HG03342 (cell line): ENCODE data around the gene TMEM54.

ENCODE experiments used
- ATAC-seq: cut with Tn5 transposase; IDR thresholded peaks from one replicate; pipeline ENCODE4 v1.9.1; 2021; ENCODE audit warnings: mild to moderate bottlenecking, moderate library complexity; ENCODE audit not compliant: unreplicated experiment

Gene TMEM54

GRCh38 chr1:32865639-32866405 is 35.4 kb downstream of the TMEM54 start:
- ATAC-seq, result no peak

- ATAC-seq, result no peak
Observed at GRCh38 chr1:32864375-32865019, 36.7 kb downstream of the TMEM54 start.

- ATAC-seq, result no peak
Observed at GRCh38 chr1:32863881-32864245, 37.3 kb downstream of the TMEM54 start.

DNA sequence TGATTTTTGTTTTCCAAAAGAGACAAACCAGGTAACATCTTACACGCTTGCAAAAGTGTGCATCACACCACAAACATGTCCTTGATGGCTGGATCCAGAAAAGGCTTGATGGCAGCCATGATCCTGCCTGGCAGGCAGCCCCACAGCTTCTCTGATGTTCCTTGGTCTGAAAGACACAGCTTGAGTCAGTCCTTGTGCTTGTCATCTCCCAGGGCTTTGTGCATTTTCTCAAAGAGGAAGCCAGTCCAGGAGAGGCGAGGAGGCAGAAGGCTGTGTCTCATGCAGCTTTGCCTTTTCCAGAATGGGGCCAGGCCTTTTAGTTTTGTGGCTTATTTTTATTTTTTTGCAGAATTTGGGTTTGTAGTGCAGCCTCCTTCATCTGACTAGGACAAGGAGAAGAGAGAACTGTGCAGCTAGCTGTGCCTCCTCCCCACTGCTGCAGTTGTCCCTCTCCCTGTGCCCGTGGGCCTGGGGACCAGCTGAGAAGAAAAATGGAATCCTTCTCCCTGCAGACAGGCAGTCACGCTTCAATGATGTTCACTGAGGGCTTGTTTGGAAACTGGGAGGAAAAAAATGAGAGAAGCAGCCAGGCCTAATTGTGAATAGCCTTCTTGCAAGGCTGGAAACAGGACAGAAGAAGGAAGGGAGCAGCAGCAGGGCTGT is 37.8 kb downstream of the TMEM54 start:
- ATAC-seq, result no peak

- ATAC-seq, result no peak
Observed at GRCh38 chr1:32861904-32862695, 39.1 kb downstream of the TMEM54 start.

DNA sequence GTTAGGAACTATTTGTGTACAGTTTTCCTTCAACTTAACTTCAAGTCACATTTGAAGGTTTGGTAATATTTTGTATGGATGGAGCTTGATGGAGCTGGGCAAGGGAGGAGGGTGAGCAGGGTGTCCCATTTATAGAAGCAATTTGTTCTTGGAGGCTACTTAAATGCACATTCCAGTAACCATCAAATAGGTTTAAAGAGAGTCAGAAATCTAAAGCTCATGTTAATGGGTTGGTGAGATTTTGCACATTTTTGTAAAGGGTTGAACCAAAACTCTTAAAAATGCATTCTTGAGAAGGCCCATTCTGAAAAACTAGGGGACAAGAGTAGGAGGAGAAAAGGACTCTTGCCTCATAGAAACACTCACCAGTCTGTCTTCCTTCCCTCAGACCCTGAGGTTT is 40.6 kb downstream of the TMEM54 start:
- ATAC-seq, result no peak

DNA sequence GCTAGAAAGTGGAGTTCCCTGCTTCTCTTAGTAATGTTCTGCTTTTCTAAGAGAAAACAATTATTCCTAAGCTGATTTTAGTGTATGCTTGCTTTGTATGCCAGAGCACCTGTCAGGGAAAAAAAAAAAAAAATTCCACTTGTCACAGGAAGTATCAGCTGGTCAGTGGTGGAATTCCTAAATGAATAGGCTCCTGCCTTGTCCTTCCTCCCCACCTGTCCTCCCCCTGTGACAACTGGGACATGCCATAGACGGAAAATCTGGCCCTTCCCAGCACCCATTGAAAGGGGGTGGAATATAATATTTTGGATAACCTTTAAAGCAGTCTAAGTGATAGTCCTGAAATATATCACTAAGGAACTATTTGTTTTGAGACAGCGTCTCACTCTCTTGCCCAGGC is 41.3 kb downstream of the TMEM54 start:
- ATAC-seq, result no peak

DNA sequence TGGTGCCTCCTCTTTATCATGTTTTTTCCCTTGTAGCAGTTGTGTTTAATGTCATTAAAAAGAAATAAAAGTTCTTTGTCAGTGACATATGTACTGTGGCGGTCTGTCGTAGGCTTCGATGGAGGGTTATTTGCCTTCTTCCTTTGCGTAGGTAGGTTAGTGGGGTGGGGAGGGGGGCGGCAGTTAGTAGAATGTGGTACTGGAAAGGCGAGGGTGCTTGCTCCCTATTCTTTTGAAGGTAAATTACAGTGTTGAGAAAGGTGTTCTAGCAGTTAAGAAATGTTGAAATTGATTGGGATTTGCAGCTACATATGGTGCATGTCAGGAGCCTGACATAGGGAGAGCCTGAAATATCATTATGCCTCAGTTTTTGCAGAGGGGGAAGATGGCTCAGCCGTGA is 42.4 kb downstream of the TMEM54 start:
- no peak for ATAC-seq

DNA sequence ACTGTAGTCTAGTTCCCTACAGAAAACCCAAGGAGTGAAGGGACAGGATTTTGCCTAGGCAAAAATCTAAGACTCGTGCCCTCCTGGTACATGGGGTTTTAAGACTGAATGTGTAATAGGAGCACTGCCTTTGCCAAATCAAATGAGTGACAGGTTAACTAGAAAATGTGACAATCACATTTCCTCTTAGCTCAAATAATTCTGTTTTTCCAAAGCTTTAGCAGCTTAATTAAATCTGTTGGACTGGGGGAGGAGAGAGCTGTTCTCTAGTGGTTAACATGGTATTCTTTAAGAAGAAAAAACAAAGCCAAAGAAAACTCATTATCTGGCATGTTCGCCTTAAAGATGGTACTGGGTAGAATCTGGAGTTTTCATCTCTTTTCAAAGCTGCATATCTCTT is 43.1 kb downstream of the TMEM54 start:
- ATAC-seq, result no peak

GRCh38 chr1:32855861-32856617 is 45.1 kb downstream of the TMEM54 start:
- ATAC-seq, result no peak

DNA sequence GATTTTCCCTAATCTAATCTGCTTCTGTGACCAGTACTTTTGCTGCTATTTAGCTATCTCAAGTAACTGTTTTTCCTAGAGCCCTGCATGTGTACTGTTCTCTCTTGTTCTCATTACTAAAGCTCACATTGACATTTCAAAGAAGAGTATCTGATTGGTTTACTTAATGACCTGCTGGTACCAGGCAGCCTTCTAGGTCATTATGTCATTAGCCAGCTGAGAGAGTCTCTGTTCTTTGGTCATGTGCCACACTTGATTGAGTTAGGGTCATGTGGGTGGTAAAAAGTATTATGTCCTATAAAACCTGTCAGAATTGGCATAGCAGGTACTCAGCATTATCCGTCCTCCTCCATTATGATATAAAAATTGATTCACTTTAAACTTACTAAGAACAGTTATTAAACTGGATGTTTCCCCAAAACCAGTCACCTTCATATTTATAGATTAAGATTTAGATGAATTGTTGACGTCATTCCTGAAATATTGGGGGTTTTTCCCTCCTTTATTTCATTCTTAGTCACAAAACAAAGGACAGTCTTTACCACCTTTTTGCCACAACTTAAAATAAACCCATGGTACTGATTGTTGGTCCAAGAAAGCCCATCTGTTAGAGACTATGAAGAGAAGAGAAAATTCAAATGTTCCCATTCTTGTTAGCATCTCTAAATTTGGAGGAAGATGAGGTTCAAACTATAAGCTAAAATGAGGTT is 52.7 kb downstream of the TMEM54 start:
- ATAC-seq, result no peak
